ENCODE measurements around the gene TIGAR.

The TIGAR gene

GRCh38 chr12:4273273-4273651, 47.8 kb upstream of the TIGAR start:
- no peak for TF ChIP-seq RARB (CRISPR knock-in tag; IDR thresholded peaks at IDR 0.05)
- ATAC-seq = no peak

GRCh38 chr12:4273652-4274395, 47.2 kb upstream of the TIGAR start, which contains the start of gene CCND2:
TSS of gene CCND2 (plus strand) at chr12:4273762. CDS start at chr12:4274041, 279 bp downstream.
- ATAC-seq = no peak

GRCh38 chr12:4274396-4275015, 46.5 kb upstream of the TIGAR start:
- no peak for TF ChIP-seq ZC3H10 (CRISPR knock-in tag; IDR thresholded peaks at IDR 0.05)
- TF ChIP-seq GLIS3 (CRISPR knock-in tag; IDR thresholded peaks at IDR 0.05) = no peak
- TF ChIP-seq RARB (CRISPR knock-in tag; IDR thresholded peaks at IDR 0.05) = no peak
- TF ChIP-seq ZFP3 (CRISPR knock-in tag; IDR thresholded peaks at IDR 0.05) = no peak
- no peak for TF ChIP-seq TSHZ2 (CRISPR knock-in tag; IDR thresholded peaks at IDR 0.05)
- TF ChIP-seq ZNF70 (CRISPR knock-in tag; IDR thresholded peaks at IDR 0.05) = no peak
- TF ChIP-seq OSR1 (CRISPR knock-in tag; IDR thresholded peaks at IDR 0.05) = no peak
- TF ChIP-seq, protein P1, sequence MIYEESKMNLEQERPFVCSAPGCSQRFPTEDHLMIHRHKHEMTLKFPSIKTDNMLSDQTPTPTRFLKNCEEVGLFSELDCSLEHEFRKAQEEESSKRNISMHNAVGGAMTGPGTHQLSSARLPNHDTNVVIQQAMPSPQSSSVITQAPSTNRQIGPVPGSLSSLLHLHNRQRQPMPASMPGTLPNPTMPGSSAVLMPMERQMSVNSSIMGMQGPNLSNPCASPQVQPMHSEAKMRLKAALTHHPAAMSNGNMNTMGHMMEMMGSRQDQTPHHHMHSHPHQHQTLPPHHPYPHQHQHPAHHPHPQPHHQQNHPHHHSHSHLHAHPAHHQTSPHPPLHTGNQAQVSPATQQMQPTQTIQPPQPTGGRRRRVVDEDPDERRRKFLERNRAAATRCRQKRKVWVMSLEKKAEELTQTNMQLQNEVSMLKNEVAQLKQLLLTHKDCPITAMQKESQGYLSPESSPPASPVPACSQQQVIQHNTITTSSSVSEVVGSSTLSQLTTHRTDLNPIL (CRISPR knock-in tag; IDR thresholded peaks at IDR 0.05; ENCODE audit: low read depth) = no peak
- TF ChIP-seq SNAI2 (CRISPR knock-in tag; IDR thresholded peaks at IDR 0.05) = no peak
- TF ChIP-seq TCF4 (CRISPR knock-in tag; IDR thresholded peaks at IDR 0.05; ENCODE audit: borderline replicate concordance) = no peak
- no peak for TF ChIP-seq ESRRG (CRISPR knock-in tag; IDR thresholded peaks at IDR 0.05)
- no peak for TF ChIP-seq POU6F1 (CRISPR knock-in tag; IDR thresholded peaks at IDR 0.05; ENCODE audit: borderline replicate concordance, low read depth)
- no peak for TF ChIP-seq TOX (CRISPR knock-in tag; IDR thresholded peaks at IDR 0.05; ENCODE audit: borderline replicate concordance)
- no peak for TF ChIP-seq ZNF8 (CRISPR knock-in tag; IDR thresholded peaks at IDR 0.05)
- no peak for TF ChIP-seq BACH2 (CRISPR knock-in tag; IDR thresholded peaks at IDR 0.05; ENCODE audit: borderline replicate concordance)
- no peak for TF ChIP-seq PPARA (CRISPR knock-in tag; IDR thresholded peaks at IDR 0.05; ENCODE audit: borderline replicate concordance)
- TF ChIP-seq, protein P2, sequence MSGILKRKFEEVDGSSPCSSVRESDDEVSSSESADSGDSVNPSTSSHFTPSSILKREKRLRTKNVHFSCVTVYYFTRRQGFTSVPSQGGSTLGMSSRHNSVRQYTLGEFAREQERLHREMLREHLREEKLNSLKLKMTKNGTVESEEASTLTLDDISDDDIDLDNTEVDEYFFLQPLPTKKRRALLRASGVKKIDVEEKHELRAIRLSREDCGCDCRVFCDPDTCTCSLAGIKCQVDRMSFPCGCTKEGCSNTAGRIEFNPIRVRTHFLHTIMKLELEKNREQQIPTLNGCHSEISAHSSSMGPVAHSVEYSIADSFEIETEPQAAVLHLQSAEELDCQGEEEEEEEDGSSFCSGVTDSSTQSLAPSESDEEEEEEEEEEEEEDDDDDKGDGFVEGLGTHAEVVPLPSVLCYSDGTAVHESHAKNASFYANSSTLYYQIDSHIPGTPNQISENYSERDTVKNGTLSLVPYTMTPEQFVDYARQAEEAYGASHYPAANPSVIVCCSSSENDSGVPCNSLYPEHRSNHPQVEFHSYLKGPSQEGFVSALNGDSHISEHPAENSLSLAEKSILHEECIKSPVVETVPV (CRISPR knock-in tag; IDR thresholded peaks at IDR 0.05) = no peak
- no peak for TF ChIP-seq ISL1 (CRISPR knock-in tag; IDR thresholded peaks at IDR 0.05)
- no peak for TF ChIP-seq CSDC2 (CRISPR knock-in tag; IDR thresholded peaks at IDR 0.05)
- ATAC-seq = no peak

More at GRCh38 chr12:4273652-4274395, 47.2 kb upstream of the TIGAR start, which contains the start of gene CCND2:
- TF ChIP-seq PPARA (CRISPR knock-in tag; IDR thresholded peaks at IDR 0.05; ENCODE audit: borderline replicate concordance) = no peak
- no peak for TF ChIP-seq OSR1 (CRISPR knock-in tag; IDR thresholded peaks at IDR 0.05)
- no peak for TF ChIP-seq TOX (CRISPR knock-in tag; IDR thresholded peaks at IDR 0.05; ENCODE audit: borderline replicate concordance)
- no peak for TF ChIP-seq ARNTL (CRISPR knock-in tag; IDR thresholded peaks at IDR 0.05; ENCODE audit: borderline replicate concordance, low read depth)
- no peak for TF ChIP-seq ZNF8 (CRISPR knock-in tag; IDR thresholded peaks at IDR 0.05)
- no peak for TF ChIP-seq ZNF70 (CRISPR knock-in tag; IDR thresholded peaks at IDR 0.05)
- no peak for TF ChIP-seq GLIS3 (CRISPR knock-in tag; IDR thresholded peaks at IDR 0.05)
- TF ChIP-seq ZNF565 (CRISPR knock-in tag; conservative IDR thresholded peaks at IDR 0.05; ENCODE audit: low read depth) = no peak
